Adrenal gland (tissue), 12 donors: Measurements from ENCODE around the gene PRKRIP1. TPM values are rescaled to one million over a fixed set of nuclear protein-coding genes. Genes with fewer than 3 reads are reported as not detected.

Experiments
- DNase-seq, 7 donors: peaks; one replicate each; pipeline ENCODE4 v3.0.0-alpha.2; 2019 to 2020
- H3K27ac ChIP-seq, 5 donors: fragments of 200-600 bp; sonication (generic) in 4 of 5; 1 replicate in 3 of 5; 2 replicates in 2 of 5; pipeline versions ENCODE4 v1.5.1 to v1.8.0; 2016 to 2020; ENCODE audit warnings: mild to moderate bottlenecking in 1 of 5
- H3K27me3 ChIP-seq: fragments of 200-600 bp; 2 replicates; pipeline ENCODE4 v1.8.0; 2021
- H3K36me3 ChIP-seq, 2 donors: fragments of 200-600 bp; replicated peaks in 1 of 2; 1 replicate in 1 of 2; 2 replicates in 1 of 2; pipeline versions ENCODE4 v1.5.1 to v1.8.0; 2018 to 2022
- H3K4me1 ChIP-seq, 2 donors: fragments of 200-600 bp; replicated peaks in 1 of 2; 1 replicate in 1 of 2; 2 replicates in 1 of 2; pipeline versions ENCODE4 v1.5.1 to v1.8.0; 2018 to 2021
- H3K4me3 ChIP-seq, 4 donors: fragments of 200-600 bp; sonication (generic) in 3 of 4; one replicate each; pipeline ENCODE4 v1.5.1; 2016 to 2018
- H3K9me3 ChIP-seq, 3 donors: fragments of 200-600 bp; sonication (generic) in 1 of 3; replicated peaks in 1 of 3; 1 replicate in 2 of 3; 2 replicates in 1 of 3; pipeline versions ENCODE4 v1.5.1 to v1.8.0; 2016 to 2021
- CTCF ChIP-seq, 6 experiments: fragments of 450-650 bp in 4 of 6; fragments of 200-600 bp in 2 of 6; sonication (generic) in 1 of 6; IDR thresholded peaks; 1 replicate in 5 of 6; 2 replicates in 1 of 6; pipeline versions ENCODE4 v1.5.1 to v1.8.0; 2016 to 2021; ENCODE audit warnings: antibody characterized with exemption in 6 of 6, mild to moderate bottlenecking in 2 of 6, moderate library complexity in 1 of 6
- POLR2A ChIP-seq, 2 donors: fragments of 450-650 bp; IDR thresholded peaks; one replicate each; pipeline ENCODE4 v1.6.1; 2017; ENCODE audit warnings: antibody characterized with exemption in 2 of 2, mild to moderate bottlenecking in 2 of 2, moderate library complexity in 1 of 2
- WGBS, 4 donors: extraction: QIAGEN DNeasy Blood & Tissue Kit in 2 of 4; methylation state at CpG; one replicate each; pipeline versions ENCODE4 v1.1.5 to v1.1.7; 2013 to 2017; 5-methylcytosine and 5-hydroxymethylcytosine counted together
- intact Hi-C, 2 donors: fragments of 100-400 bp; cut with DNase I; formaldehyde crosslinking; loops; one replicate each; pipeline versions ENCODE4 v1.14.1 to v1.15.0; 2022 to 2023
- polyA plus RNA-seq, 3 donors: library from polyadenylated mRNA; stranded (reverse); fragments of 200-250 nt in 2 of 3; fragments of 350-450 nt in 1 of 3; fragmentation: Illumina TruSeq in 1 of 3; extraction: RNeasy Lipid Tissue Mini Kit (QIAGEN cat#74804) in 1 of 3; gene quantifications; one replicate each; pipeline ENCODE4 v1.2.3, GENCODE V29; 2013 to 2014
- total RNA-seq, 9 donors: library from RNA; depleted of rRNA in 4 of 9; stranded (reverse); fragments of >200 nt in 4 of 9; fragments of 120-200 nt in 1 of 9; fragmentation: NEBNext Ultra II Directional in 1 of 9; extraction: Animal tissue kit (Norgen Biotek cat#: 25700) in 1 of 9; gene quantifications; one replicate each; pipeline versions ENCODE4 v1.1.0 to v1.2.4, GENCODE V29; 2013 to 2023
- donor health status: healthy with polysubstance abuse.
- donor health status: Bipolar disorder and iron deficiency.
- donor health status: DM: yes; HTN: yes; CAD: no.
- donor health status: DM: no; HTN: no; CAD: no.
- donor health status: DM: no; HTN: no; CAD: no.
- donor health status: DM: yes; HTN: yes; CAD: no.

The PRKRIP1 gene
- total and polyA plus RNA-seq, 12 donors = 19.4 to 114 (median 31.1) TPM

GRCh38 chr7:102409340-102409739, 13.2 kb downstream of the PRKRIP1 start:
- H3K4me3 ChIP-seq = no peak overlapping the region
- DNase-seq = no peak
- TF ChIP-seq CTCF (IDR thresholded peaks at IDR 0.05) = no peak
- no peak for TF ChIP-seq POLR2A (IDR thresholded peaks at IDR 0.05)
- no peak overlapping the region for H3K27ac ChIP-seq
- H3K27me3 ChIP-seq = no peaks in the 10 kb centered on the region
- intact Hi-C loops = no loop called here
- peaks cover 0 to 9% of the 10 kb centered on the region in 2 donors for H3K4me1 ChIP-seq
- H3K9me3 ChIP-seq = no peaks in the 10 kb centered on the region
- WGBS, 4 donors = 87 to 98% (median 91%) methylated on average over 4 of the region's 4 CpGs
- H3K36me3 ChIP-seq = peaks cover 0 to 79% of the 10 kb centered on the region in 2 donors

- TF ChIP-seq CTCF (IDR thresholded peaks at IDR 0.05) (no peak), POLR2A (IDR thresholded peaks at IDR 0.05) (no peak)
- intact Hi-C loops = loop anchor here in 1 of 2 donors (10.0 kb wide), 1 partner anchor 55 kb away; the partner anchor contains the start of genes ALKBH4 and LRWD1
- Histone ChIP-seq H3K36me3 (peaks cover 0 to 77% of the 10 kb centered on the region in 2 donors), H3K4me3 (no peak overlapping the region), H3K9me3 (no peaks in the 10 kb centered on the region), H3K4me1 (peaks cover 0 to 9% of the 10 kb centered on the region in 2 donors), H3K27ac (no peak overlapping the region), H3K27me3 (no peaks in the 10 kb centered on the region)
- DNase-seq = no peak
- 64 to 86% (median 77%) methylated on average over 6 of the region's 6 CpGs for WGBS, 4 donors
Measured at GRCh38 chr7:102410123-102410522, 14.0 kb downstream of the PRKRIP1 start.

DNA sequence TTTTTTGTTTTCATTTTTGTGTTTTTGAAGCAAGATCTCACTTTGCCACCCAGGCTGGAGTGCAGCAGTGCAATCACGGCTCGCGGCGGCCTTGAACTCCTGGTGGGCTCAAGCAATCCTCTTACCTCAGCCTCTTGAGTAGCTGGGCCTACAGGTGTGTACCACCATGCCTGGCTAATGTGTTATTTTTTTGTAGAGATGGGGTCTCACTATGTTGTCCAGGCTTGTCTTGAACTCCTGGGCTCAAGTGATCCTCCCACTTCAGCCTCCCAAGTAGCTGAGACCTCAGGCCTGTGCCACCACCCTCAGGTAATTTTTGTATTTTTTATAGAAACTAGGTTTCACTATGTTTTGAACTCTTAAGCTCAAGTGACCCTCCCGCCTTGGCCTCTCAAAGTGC, 14.8 kb downstream of the PRKRIP1 start:
- intact Hi-C loops = loop anchor here in 1 of 2 donors (10.0 kb wide), 1 partner anchor 54 kb away; the partner anchor contains the start of genes ALKBH4 and LRWD1
- Histone ChIP-seq H3K9me3 (no peaks in the 10 kb centered on the region), H3K36me3 (peaks cover 0 to 77% of the 10 kb centered on the region in 2 donors), H3K27ac (no peak overlapping the region), H3K27me3 (no peaks in the 10 kb centered on the region), H3K4me1 (peaks cover under 1 to 13% of the 10 kb centered on the region in 2 donors), H3K4me3 (no peak overlapping the region)
- WGBS, 4 donors = 89 to 93% (median 92%) methylated on average over 5 of the region's 5 CpGs
- no peak for TF ChIP-seq CTCF (IDR thresholded peaks at IDR 0.05)
- TF ChIP-seq POLR2A (IDR thresholded peaks at IDR 0.05) = no peak
- DNase-seq = no peak

DNA sequence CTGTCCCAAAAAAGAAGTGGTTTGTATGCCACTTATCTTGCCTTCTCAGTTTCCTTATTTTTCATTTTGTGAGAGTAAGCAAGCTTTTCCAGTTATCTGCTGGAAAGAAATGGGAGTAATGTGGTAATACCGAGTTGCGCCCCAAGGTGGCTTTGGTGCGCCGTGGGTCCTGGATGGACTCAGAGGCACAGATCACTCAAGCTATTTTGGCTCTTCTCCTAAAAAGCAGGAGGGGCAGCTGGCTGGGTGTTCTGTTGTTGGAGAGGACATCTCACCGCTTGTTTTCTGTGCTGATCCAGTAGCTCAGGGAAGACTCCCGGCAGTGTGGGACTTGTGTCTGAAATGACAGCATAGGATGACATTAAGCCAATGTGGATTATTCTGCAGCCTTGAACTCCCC, 16.4 kb downstream of the PRKRIP1 start:
- peaks cover 0 to 63% of the 10 kb centered on the region in 2 donors for H3K36me3 ChIP-seq
- no peak for TF ChIP-seq POLR2A (IDR thresholded peaks at IDR 0.05)
- peak; percentile 47 to 73 (median 70) for TF ChIP-seq CTCF (IDR thresholded peaks at IDR 0.05)
- no peak overlapping the region for H3K4me3 ChIP-seq
- H3K27me3 ChIP-seq = no peaks in the 10 kb centered on the region
- peak; percentile 57 to 90 (median 80) for DNase-seq
- intact Hi-C loops = loop anchor here in 1 of 2 donors (10.0 kb wide), 1 partner anchor 52 kb away; the partner anchor contains the start of genes ALKBH4 and LRWD1
- peak overlapping the region in 2 of 5 donors; percentile 20 to 24 for H3K27ac ChIP-seq
- peaks cover 6 to 20% of the 10 kb centered on the region in 2 donors for H3K4me1 ChIP-seq
- WGBS, 4 donors = 29 to 37% (median 34%) methylated on average over 6 of the region's 6 CpGs
- H3K9me3 ChIP-seq = no peaks in the 10 kb centered on the region
